Peyer's patch (tissue), 4 donors: ENCODE data around the gene THADA.
"Not testable (repeated sequence)": the region's sequence is repeated elsewhere in the genome, so short reads cannot be mapped to it uniquely, and the experiment has no call there.

ENCODE experiments used
- CTCF ChIP-seq, 6 experiments: fragments of 450-650 bp in 4 of 6; fragments of 200-600 bp in 2 of 6; sonication (generic) in 1 of 6; IDR thresholded peaks; one replicate each; pipeline ENCODE4 v1.5.1; 2017 to 2019; ENCODE audit warnings: antibody characterized with exemption in 6 of 6, mild to moderate bottlenecking in 3 of 6, moderate library complexity in 1 of 6
- POLR2A ChIP-seq, 2 donors: fragments of 450-650 bp; IDR thresholded peaks; one replicate each; pipeline ENCODE4 v1.5.1; 2017; ENCODE audit warnings: antibody characterized with exemption in 2 of 2, mild to moderate bottlenecking in 2 of 2, moderate library complexity in 2 of 2

DNA sequence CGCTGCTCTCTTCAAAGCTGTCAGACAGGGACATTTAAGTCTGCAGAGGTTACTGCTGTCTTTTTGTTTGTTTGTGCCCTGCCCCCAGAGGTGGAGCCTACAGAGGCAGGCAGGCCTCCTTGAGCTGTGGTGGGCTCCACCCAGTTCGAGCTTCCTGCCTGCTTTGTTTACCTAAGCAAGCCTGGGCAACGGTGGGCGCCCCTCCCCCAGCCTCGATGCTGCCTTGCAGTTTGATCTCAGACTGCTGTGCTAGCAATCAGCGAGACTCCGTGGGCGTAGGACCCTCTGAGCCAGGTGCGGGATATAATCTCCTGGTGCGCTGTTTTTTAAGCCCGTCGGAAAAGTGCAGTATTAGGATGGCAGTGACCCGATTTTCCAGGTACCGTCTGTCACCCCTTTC lies 47.5 kb downstream of the THADA start:
- TF ChIP-seq CTCF, POLR2A (IDR thresholded peaks at IDR 0.05): not testable (repeated sequence)
